ENCODE measurements around the gene SERPINB10. TPM values are rescaled to one million over a fixed set of nuclear protein-coding genes. Genes with fewer than 3 reads are reported as not detected.

The SERPINB10 gene
- total RNA-seq, 2 donors from 2014 or later: not detected

DNA sequence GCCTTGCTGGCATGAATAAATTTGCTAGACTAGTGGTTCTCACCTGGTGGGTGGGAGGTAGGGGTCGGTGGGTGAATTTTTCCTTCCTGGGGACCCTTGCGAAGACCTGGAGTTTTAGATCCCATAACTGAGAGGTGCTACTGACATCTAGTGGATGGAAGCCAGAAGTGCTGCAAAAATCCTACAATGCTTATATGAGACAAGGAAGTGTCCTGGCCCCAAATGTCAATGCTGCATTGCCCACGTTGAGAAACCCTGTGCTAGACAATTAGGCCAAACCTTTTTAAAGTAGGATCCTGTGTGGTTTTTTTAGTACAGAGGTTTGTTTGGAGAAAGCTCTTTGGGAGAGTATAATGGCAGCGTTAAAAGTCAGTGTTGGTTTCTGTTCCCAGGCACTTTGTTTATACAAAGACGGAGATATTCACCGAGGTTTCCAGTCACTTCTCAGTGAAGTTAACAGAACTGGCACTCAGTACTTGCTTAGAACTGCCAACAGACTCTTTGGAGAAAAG, 71.7 kb downstream of the SERPINB10 start:
- Histone ChIP-seq H3K4me3 (peak overlapping the region; percentile 65), H3K4me1 (ENCODE audit: control insufficient read depth in 1 of 2, low read depth in 2 of 2) (peaks cover 4 to 15% of the 10 kb centered on the region in 2 donors), H3K27ac (peak overlapping the region; percentile 46 to 68), H3K9me3 (no peaks in the 10 kb centered on the region), H3K36me3 (peaks cover 17% of the 10 kb centered on the region), H3K27me3 (replicated peaks; ENCODE audit: insufficient read depth) (no peaks in the 10 kb centered on the region)
- ATAC-seq (ENCODE audit: insufficient number of reproducible peaks, low FRiP score, low read depth) (peak; percentile 63), DNase-seq (ENCODE audit: low spot score) (no peak)
- TF ChIP-seq, protein P1, sequence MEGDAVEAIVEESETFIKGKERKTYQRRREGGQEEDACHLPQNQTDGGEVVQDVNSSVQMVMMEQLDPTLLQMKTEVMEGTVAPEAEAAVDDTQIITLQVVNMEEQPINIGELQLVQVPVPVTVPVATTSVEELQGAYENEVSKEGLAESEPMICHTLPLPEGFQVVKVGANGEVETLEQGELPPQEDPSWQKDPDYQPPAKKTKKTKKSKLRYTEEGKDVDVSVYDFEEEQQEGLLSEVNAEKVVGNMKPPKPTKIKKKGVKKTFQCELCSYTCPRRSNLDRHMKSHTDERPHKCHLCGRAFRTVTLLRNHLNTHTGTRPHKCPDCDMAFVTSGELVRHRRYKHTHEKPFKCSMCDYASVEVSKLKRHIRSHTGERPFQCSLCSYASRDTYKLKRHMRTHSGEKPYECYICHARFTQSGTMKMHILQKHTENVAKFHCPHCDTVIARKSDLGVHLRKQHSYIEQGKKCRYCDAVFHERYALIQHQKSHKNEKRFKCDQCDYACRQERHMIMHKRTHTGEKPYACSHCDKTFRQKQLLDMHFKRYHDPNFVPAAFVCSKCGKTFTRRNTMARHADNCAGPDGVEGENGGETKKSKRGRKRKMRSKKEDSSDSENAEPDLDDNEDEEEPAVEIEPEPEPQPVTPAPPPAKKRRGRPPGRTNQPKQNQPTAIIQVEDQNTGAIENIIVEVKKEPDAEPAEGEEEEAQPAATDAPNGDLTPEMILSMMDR (IDR thresholded peaks at IDR 0.05): peak; percentile 75

DNA sequence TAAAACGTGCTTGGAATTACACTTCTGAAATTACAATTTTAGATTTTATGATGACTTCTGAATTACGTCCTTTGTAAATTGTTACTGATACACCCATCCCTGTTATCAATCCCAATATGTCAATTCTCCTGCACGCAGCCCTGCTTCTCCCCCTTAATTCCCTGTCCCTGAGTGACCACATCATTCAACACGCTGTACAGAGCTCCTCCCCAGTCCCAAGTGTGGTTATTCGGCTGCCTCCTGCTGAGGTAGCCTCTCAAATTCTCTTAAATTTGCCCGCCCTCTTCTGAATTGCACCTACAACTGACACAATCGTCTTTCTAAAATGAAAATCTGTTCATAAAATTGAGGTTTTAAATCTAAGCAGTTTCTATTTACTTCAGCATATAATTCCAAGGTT, 72.3 kb downstream of the SERPINB10 start:
- H3K4me3 ChIP-seq: peak overlapping the region; percentile 65
- no peak for ATAC-seq (ENCODE audit: insufficient number of reproducible peaks, low FRiP score, low read depth)
- TF ChIP-seq, protein P1 (IDR thresholded peaks at IDR 0.05): no peak
- peak overlapping the region; percentile 46 to 68 for H3K27ac ChIP-seq
- peaks cover 4 to 15% of the 10 kb centered on the region in 2 donors for H3K4me1 ChIP-seq (ENCODE audit: control insufficient read depth in 1 of 2, low read depth in 2 of 2)
- no peaks in the 10 kb centered on the region for H3K9me3 ChIP-seq
- peaks cover 17% of the 10 kb centered on the region for H3K36me3 ChIP-seq
- no peak for DNase-seq (ENCODE audit: low spot score)
- no peaks in the 10 kb centered on the region for H3K27me3 ChIP-seq (replicated peaks; ENCODE audit: insufficient read depth)

DNA sequence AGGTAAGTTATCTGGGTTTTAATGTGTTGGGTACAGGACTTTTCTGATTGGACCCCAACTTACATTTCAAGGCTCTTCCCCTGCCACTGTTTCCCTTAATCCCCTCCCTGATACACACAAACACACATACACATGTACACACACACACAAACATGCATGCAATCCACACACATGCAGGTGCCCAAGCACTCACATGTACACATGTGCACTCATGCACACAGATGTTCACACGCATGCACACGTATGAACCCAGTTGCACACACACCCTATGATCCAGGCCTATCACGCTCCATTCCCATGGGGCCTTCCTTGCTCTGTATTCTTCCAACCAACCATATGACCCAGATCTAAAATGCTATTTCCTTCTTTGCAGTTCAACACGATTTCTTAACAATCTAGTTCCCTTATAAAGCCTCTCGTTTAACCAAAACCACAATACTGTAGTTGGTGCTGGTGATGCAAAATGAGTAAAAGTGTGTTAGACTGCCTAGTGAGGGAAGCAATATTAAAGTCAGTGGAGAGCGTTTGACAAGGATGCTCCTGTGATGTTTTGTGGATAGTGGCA, 73.2 kb downstream of the SERPINB10 start:
- Histone ChIP-seq H3K9me3 (no peaks in the 10 kb centered on the region), H3K36me3 (peaks cover 17% of the 10 kb centered on the region), H3K27ac (no peak overlapping the region), H3K4me1 (ENCODE audit: control insufficient read depth in 1 of 2, low read depth in 2 of 2) (peaks cover 4 to 15% of the 10 kb centered on the region in 2 donors), H3K27me3 (replicated peaks; ENCODE audit: insufficient read depth) (no peaks in the 10 kb centered on the region), H3K4me3 (no peak overlapping the region)
- ATAC-seq (ENCODE audit: insufficient number of reproducible peaks, low FRiP score, low read depth) (no peak), DNase-seq (ENCODE audit: low spot score) (no peak)
- TF ChIP-seq, protein P1 (IDR thresholded peaks at IDR 0.05): no peak

- H3K27me3 ChIP-seq (replicated peaks; ENCODE audit: insufficient read depth): no peaks in the 10 kb centered on the region
- no peak overlapping the region for H3K4me3 ChIP-seq
- DNase-seq (ENCODE audit: low spot score) (no peak), ATAC-seq (ENCODE audit: insufficient number of reproducible peaks, low FRiP score, low read depth) (no peak)
- H3K4me1 ChIP-seq (ENCODE audit: control insufficient read depth in 1 of 2, low read depth in 2 of 2): peaks cover 4 to 15% of the 10 kb centered on the region in 2 donors
- TF ChIP-seq, protein P1 (IDR thresholded peaks at IDR 0.05): no peak
- no peak overlapping the region for H3K27ac ChIP-seq
- peaks cover 17% of the 10 kb centered on the region for H3K36me3 ChIP-seq
- no peaks in the 10 kb centered on the region for H3K9me3 ChIP-seq
Measured at GRCh38 chr18:63981719-63982118, 74.0 kb downstream of the SERPINB10 start.

GRCh38 chr18:63982361-63982760, 74.6 kb downstream of the SERPINB10 start:
- H3K9me3 ChIP-seq: no peaks in the 10 kb centered on the region
- DNase-seq (ENCODE audit: low spot score) (no peak), ATAC-seq (ENCODE audit: insufficient number of reproducible peaks, low FRiP score, low read depth) (no peak)
- H3K4me3 ChIP-seq: no peak overlapping the region
- no peak overlapping the region for H3K27ac ChIP-seq
- H3K4me1 ChIP-seq (ENCODE audit: control insufficient read depth in 1 of 2, low read depth in 2 of 2): peaks cover 4 to 15% of the 10 kb centered on the region in 2 donors
- H3K27me3 ChIP-seq (replicated peaks; ENCODE audit: insufficient read depth): no peaks in the 10 kb centered on the region
- peaks cover 20% of the 10 kb centered on the region for H3K36me3 ChIP-seq
- TF ChIP-seq, protein P1 (IDR thresholded peaks at IDR 0.05): no peak

Other genes with a start within 250 kb of the SERPINB10 start
- gene SERPINB3, start 246.1 kb upstream of the SERPINB10 start, total RNA-seq: not detected
- not detected for gene SERPINB11, start 205.0 kb upstream of the SERPINB10 start, total RNA-seq
- gene SERPINB7, start 132.5 kb upstream of the SERPINB10 start, total RNA-seq: under 1 TPM in 1 of 2 donors, not detected in 1; 0.14 TPM
- gene SERPINB2, start 20.3 kb upstream of the SERPINB10 start, total RNA-seq: 1 to 10 TPM in 1 of 2 donors, not detected in 1; 9.3 TPM
- not detected for gene HMSD, start 41.3 kb downstream of the SERPINB10 start, total RNA-seq
- 10 to 100 TPM; 10.3 to 28.4 TPM for gene SERPINB8, start 62.1 kb downstream of the SERPINB10 start, total RNA-seq
- not detected for gene LINC00305, start 241.1 kb downstream of the SERPINB10 start, total RNA-seq